ENCODE measurements around the gene RASAL2.

Gene RASAL2

DNA sequence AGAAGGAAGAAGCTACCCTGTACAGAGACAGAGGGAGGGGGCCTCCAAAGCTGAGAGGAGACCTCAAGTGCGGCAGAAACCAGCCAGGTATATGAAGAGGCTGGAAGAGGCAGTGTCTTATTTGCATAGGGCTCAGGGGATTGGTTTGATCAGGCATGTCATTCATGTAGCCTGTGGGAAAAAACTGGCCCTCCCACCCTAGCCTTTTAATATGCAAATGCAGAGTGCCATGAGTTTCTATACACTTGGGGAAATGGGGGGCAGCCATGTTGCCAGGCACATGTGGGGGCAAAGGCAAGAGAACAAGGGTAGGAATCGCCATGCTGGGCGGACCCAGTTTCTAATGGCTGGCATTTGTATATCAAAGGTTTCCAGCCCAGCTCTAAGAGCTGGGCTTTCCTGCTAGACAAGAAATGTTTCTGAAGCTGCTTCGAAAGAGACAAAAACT is 172.7 kb downstream of the RASAL2 start:
- H3K9ac ChIP-seq (ENCODE audit: low read length) = no peak overlapping the region

DNA sequence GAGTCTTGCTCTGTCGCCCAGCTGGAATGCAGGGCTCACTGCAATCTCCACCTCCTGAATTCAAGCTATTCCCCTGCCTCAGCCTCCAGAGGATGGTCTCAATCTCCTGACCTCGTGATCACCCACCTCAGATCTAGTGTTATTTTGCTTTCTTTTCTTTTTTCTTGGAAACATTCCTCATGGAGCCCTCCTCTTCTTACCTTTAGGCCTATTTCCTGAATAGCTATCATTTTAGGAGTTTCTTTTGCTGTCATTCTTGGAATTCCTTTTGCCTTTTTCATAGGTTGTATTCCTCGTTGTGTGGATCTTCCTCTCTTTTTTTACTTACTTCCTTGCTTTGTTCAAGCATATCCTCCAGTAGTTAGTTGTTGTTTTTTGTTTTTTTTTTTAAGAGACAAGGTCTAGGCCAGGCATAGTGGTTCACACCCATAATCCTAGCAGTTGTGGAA is 173.8 kb downstream of the RASAL2 start:
- Histone ChIP-seq H3K36me3 (ENCODE audit: low read length) (no peaks in the 10 kb centered on the region), H3K27ac (ENCODE audit: low read depth, low read length) (no peak overlapping the region), H3K9me3 (ENCODE audit: insufficient read depth, low read length) (no peaks in the 10 kb centered on the region), H3K27me3 (ENCODE audit: low read length) (no peaks in the 10 kb centered on the region), H3K9ac (ENCODE audit: low read length) (no peak overlapping the region), H3F3A (ENCODE audit: insufficient read depth) (no peaks in the 10 kb centered on the region), H3K4me2 (ENCODE audit: low read depth, low read length, poor library complexity, severe bottlenecking) (no peak overlapping the region), H3K79me2 (ENCODE audit: insufficient read depth, low read length) (no peaks in the 10 kb centered on the region), H3K4me3 (ENCODE audit: insufficient read depth, low read length, poor library complexity, severe bottlenecking) (no peak overlapping the region), H3K9me2 (replicated peaks; ENCODE audit: insufficient read depth, low read length) (no peaks in the 10 kb centered on the region), H2AFZ (ENCODE audit: low read depth, low read length, severe bottlenecking) (no peak overlapping the region), H4K20me1 (ENCODE audit: low read depth, low read length) (no peaks in the 10 kb centered on the region)
- TF ChIP-seq, protein P1, sequence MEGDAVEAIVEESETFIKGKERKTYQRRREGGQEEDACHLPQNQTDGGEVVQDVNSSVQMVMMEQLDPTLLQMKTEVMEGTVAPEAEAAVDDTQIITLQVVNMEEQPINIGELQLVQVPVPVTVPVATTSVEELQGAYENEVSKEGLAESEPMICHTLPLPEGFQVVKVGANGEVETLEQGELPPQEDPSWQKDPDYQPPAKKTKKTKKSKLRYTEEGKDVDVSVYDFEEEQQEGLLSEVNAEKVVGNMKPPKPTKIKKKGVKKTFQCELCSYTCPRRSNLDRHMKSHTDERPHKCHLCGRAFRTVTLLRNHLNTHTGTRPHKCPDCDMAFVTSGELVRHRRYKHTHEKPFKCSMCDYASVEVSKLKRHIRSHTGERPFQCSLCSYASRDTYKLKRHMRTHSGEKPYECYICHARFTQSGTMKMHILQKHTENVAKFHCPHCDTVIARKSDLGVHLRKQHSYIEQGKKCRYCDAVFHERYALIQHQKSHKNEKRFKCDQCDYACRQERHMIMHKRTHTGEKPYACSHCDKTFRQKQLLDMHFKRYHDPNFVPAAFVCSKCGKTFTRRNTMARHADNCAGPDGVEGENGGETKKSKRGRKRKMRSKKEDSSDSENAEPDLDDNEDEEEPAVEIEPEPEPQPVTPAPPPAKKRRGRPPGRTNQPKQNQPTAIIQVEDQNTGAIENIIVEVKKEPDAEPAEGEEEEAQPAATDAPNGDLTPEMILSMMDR (IDR thresholded peaks at IDR 0.05; ENCODE audit: insufficient read depth, low read length, poor library complexity, severe bottlenecking) = no peak
- no peak for TF ChIP-seq EZH2phosphoT487 (conservative IDR thresholded peaks at IDR 0.05; ENCODE audit: low read length)

More for the DNA sequence above, 172.7 kb downstream of the RASAL2 start:
- Histone ChIP-seq H4K20me1 (ENCODE audit: low read depth, low read length) (no peaks in the 10 kb centered on the region), H3K4me2 (ENCODE audit: low read depth, low read length, poor library complexity, severe bottlenecking) (no peak overlapping the region), H2AFZ (ENCODE audit: low read depth, low read length, severe bottlenecking) (no peak overlapping the region), H3K9me2 (replicated peaks; ENCODE audit: insufficient read depth, low read length) (no peaks in the 10 kb centered on the region), H3K4me3 (ENCODE audit: insufficient read depth, low read length, poor library complexity, severe bottlenecking) (no peak overlapping the region), H3K79me2 (ENCODE audit: insufficient read depth, low read length) (no peaks in the 10 kb centered on the region), H3K27ac (ENCODE audit: low read depth, low read length) (no peak overlapping the region), H3K36me3 (ENCODE audit: low read length) (no peaks in the 10 kb centered on the region), H3K9me3 (ENCODE audit: insufficient read depth, low read length) (no peaks in the 10 kb centered on the region), H3F3A (ENCODE audit: insufficient read depth) (no peaks in the 10 kb centered on the region), H3K27me3 (ENCODE audit: low read length) (no peaks in the 10 kb centered on the region)
- TF ChIP-seq EZH2phosphoT487 (conservative IDR thresholded peaks at IDR 0.05; ENCODE audit: low read length) = no peak
- TF ChIP-seq, protein P1 (IDR thresholded peaks at IDR 0.05; ENCODE audit: insufficient read depth, low read length, poor library complexity, severe bottlenecking) = no peak

DNA sequence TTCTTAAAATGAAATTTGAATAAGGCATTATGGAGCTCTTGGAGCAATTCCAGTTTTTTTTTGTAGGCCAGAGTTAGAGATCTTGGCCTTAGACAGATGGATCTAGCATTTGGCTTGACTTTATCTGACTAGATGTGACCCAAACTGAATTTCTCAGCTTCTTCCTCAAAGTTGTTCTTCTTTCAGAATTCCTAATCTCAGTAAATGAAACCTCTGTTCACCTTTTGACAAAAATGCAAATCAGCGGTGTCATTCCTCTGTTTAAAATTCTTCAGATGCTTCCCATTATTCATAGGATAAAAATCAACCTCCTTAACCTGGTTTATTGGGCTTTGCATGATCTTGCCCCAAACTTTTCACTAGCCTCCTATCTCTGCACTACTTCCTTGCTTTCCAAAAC is 177.6 kb downstream of the RASAL2 start:
- H3F3A ChIP-seq (ENCODE audit: insufficient read depth) = no peaks in the 10 kb centered on the region
- H3K4me2 ChIP-seq (ENCODE audit: low read depth, low read length, poor library complexity, severe bottlenecking) = no peak overlapping the region
- H3K27me3 ChIP-seq (ENCODE audit: low read length) = no peaks in the 10 kb centered on the region
- H3K79me2 ChIP-seq (ENCODE audit: insufficient read depth, low read length) = no peaks in the 10 kb centered on the region
- H3K27ac ChIP-seq (ENCODE audit: low read depth, low read length) = no peak overlapping the region
- H3K9ac ChIP-seq (ENCODE audit: low read length) = no peak overlapping the region
- TF ChIP-seq, protein P1 (IDR thresholded peaks at IDR 0.05; ENCODE audit: insufficient read depth, low read length, poor library complexity, severe bottlenecking) = no peak
- no peak for TF ChIP-seq EZH2phosphoT487 (conservative IDR thresholded peaks at IDR 0.05; ENCODE audit: low read length)
- no peaks in the 10 kb centered on the region for H3K36me3 ChIP-seq (ENCODE audit: low read length)
- no peaks in the 10 kb centered on the region for H4K20me1 ChIP-seq (ENCODE audit: low read depth, low read length)
- H3K9me3 ChIP-seq (ENCODE audit: insufficient read depth, low read length) = no peaks in the 10 kb centered on the region
- no peak overlapping the region for H3K4me3 ChIP-seq (ENCODE audit: insufficient read depth, low read length, poor library complexity, severe bottlenecking)
- H2AFZ ChIP-seq (ENCODE audit: low read depth, low read length, severe bottlenecking) = no peak overlapping the region
- H3K9me2 ChIP-seq (replicated peaks; ENCODE audit: insufficient read depth, low read length) = no peaks in the 10 kb centered on the region
